HCT116 (cell line): ENCODE results near the gene MINK1. TPM values are rescaled to one million over a fixed set of nuclear protein-coding genes. Genes with fewer than 3 reads are reported as not detected.

ENCODE experiments used
- ATAC-seq: fragments of 200-7000 bp; cut with Tn5 transposase; 2 replicates; pipeline ENCODE4 v1.9.1; 2020; ENCODE audit warnings: mild to moderate bottlenecking, moderate library complexity
- BruUV-seq: library from RNA; stranded (reverse); fragments of 400-500 nt; replicated peaks from 2 replicates; lab custom pipeline; 2021; lab: Mats Ljungman, UMichigan
- CTCF ChIA-PET: fragments of 300-600 bp; sonication (Branson Sonifier 250); formaldehyde crosslinking; loops from one replicate; lab custom pipeline; 2021; ENCODE audit warnings: antibody characterized with exemption; lab: Charles Lee
- POLR2A ChIA-PET: fragments of 300-600, 350-600 bp; sonication (Branson Sonifier 250); formaldehyde crosslinking; loops from one replicate; lab custom pipeline; 2021; ENCODE audit warnings: antibody characterized with exemption; lab: Charles Lee
- RAD21 ChIA-PET, 2 experiments: fragments of 300-600 bp; sonication (Branson Sonifier 250); formaldehyde crosslinking; loops; one replicate each; lab custom pipeline; 2023; ENCODE audit warnings: low total read pairs in 2 of 2; ENCODE audit not compliant: uncharacterized antibody in 2 of 2, unreplicated experiment in 2 of 2, low non-redundant PET in 1 of 2; lab: Charles Lee
- DNase-seq: peaks from one replicate; pipeline ENCODE4 v3.0.0-alpha.2; 2010; ENCODE audit warnings: low read depth, low spot score
- H2AFZ ChIP-seq: fragments of 200-600 bp; shearing (Covaris generic), sonication (generic); 2 replicates; pipeline ENCODE4 v1.6.1; 2017; ENCODE audit warnings: low read depth, mixed run types, mixed read lengths, antibody characterized with exemption, low read length; ENCODE audit not compliant: poor library complexity, severe bottlenecking
- H3K27ac ChIP-seq: 2 replicates; pipeline ENCODE4 v1.5.1; 2012; ENCODE audit warnings: low read depth, low read length
- H3K27me3 ChIP-seq: fragments of 200-600 bp; sonication (generic); 2 replicates; pipeline ENCODE4 v1.6.1; 2016; ENCODE audit warnings: mixed run types, low read length, mixed read lengths; ENCODE audit not compliant: insufficient read depth
- H3K36me3 ChIP-seq, 2 experiments: fragments of 200-500 bp in 1 of 2; fragments of 200-600 bp in 1 of 2; sonication (Bioruptor generic) in 1 of 2; sonication (generic) in 1 of 2; 2 replicates each; pipeline versions ENCODE4 v1.5.1 to v1.6.1; 2014 to 2016; ENCODE audit warnings: low read length in 2 of 2, inconsistent platforms in 1 of 2, mixed read lengths in 1 of 2, mixed run types in 1 of 2; ENCODE audit not compliant: insufficient read depth in 2 of 2, control insufficient read depth in 1 of 2
- H3K4me1 ChIP-seq, 2 experiments: fragments of 200-600 bp in 1 of 2; sonication (generic) in 1 of 2; 2 replicates each; pipeline versions ENCODE4 v1.5.1 to v1.6.1; 2012 to 2017; ENCODE audit warnings: low read length in 2 of 2, inconsistent platforms in 1 of 2, mild to moderate bottlenecking in 1 of 2, mixed read lengths in 1 of 2, mixed run types in 1 of 2, moderate library complexity in 1 of 2; ENCODE audit not compliant: insufficient read depth in 2 of 2, control insufficient read depth in 1 of 2
- H3K4me2 ChIP-seq: fragments of 200-600 bp; sonication (generic); 2 replicates; pipeline ENCODE4 v1.6.1; 2017; ENCODE audit warnings: mixed run types, low read length, mixed read lengths
- H3K4me3 ChIP-seq, 2 experiments: fragments of 200-600 bp in 1 of 2; sonication (generic) in 1 of 2; replicated peaks in 1 of 2; 2 replicates each; pipeline ENCODE4 v1.5.1; 2011 to 2016; ENCODE audit warnings: low read length in 2 of 2, control low read depth in 1 of 2, low read depth in 1 of 2, mild to moderate bottlenecking in 1 of 2, mixed read lengths in 1 of 2, mixed run types in 1 of 2
- H3K79me2 ChIP-seq: fragments of 200-600 bp; sonication (generic); 2 replicates; pipeline ENCODE4 v1.6.1; 2017; ENCODE audit warnings: mild to moderate bottlenecking, mixed run types, low read length, moderate library complexity, mixed read lengths; ENCODE audit not compliant: insufficient read depth
- H3K9ac ChIP-seq: fragments of 200-600 bp; sonication (generic); 2 replicates; pipeline ENCODE4 v1.6.1; 2016; ENCODE audit warnings: low read length, mixed read lengths
- H3K9me2 ChIP-seq: fragments of 200-600 bp; sonication (generic), shearing (Covaris generic); 2 replicates; pipeline ENCODE4 v1.6.1; 2017; ENCODE audit warnings: mixed run types, mild to moderate bottlenecking, moderate library complexity; ENCODE audit not compliant: insufficient read depth
- H3K9me3 ChIP-seq, 2 experiments: fragments of 200-500 bp in 1 of 2; fragments of 200-600 bp in 1 of 2; sonication (Bioruptor generic) in 1 of 2; sonication (generic) in 1 of 2; 2 replicates each; pipeline ENCODE4 v1.6.1; 2014 to 2017; ENCODE audit warnings: low read length in 2 of 2, mixed read lengths in 2 of 2, inconsistent platforms in 1 of 2, low read depth in 1 of 2, mild to moderate bottlenecking in 1 of 2, mixed run types in 1 of 2, moderate library complexity in 1 of 2; ENCODE audit not compliant: control insufficient read depth in 1 of 2, insufficient read depth in 1 of 2
- H4K20me1 ChIP-seq: fragments of 200-600 bp; sonication (generic), shearing (Covaris generic); 2 replicates; pipeline ENCODE4 v1.6.1; 2017; ENCODE audit warnings: mixed run types, mild to moderate bottlenecking, moderate library complexity; ENCODE audit not compliant: insufficient read depth
- CEBPB ChIP-seq: IDR thresholded peaks from 2 replicates; pipeline ENCODE4 v1.6.1; 2012; ENCODE audit warnings: low read depth
- EZH2 ChIP-seq: fragments of 200-600 bp; sonication (generic); IDR thresholded peaks from 2 replicates; pipeline ENCODE4 v1.6.1; 2017; ENCODE audit warnings: antibody characterized with exemption, mixed run types
- POLR2A ChIP-seq: IDR thresholded peaks from 2 replicates; pipeline ENCODE4 v1.7.0; 2011; ENCODE audit warnings: borderline replicate concordance; ENCODE audit not compliant: insufficient read depth, insufficient read length; ENCODE audit errors: extremely low read depth
- POLR2AphosphoS5 ChIP-seq: IDR thresholded peaks from 2 replicates; pipeline ENCODE4 v1.6.1; 2011; ENCODE audit warnings: mild to moderate bottlenecking, low read depth, low read length, moderate library complexity
- SP1 ChIP-seq: IDR thresholded peaks from 2 replicates; pipeline ENCODE4 v1.6.1; 2012; ENCODE audit warnings: low read depth
- YY1 ChIP-seq: IDR thresholded peaks from 2 replicates; pipeline ENCODE4 v1.6.1; 2011; ENCODE audit warnings: low read length, low read depth, moderate library complexity, mild to moderate bottlenecking; ENCODE audit not compliant: insufficient replicate concordance; ENCODE audit errors: extremely low read depth
- ZNF274 ChIP-seq: fragments of 200-500 bp; sonication (Bioruptor generic); IDR thresholded peaks from 2 replicates; pipeline ENCODE4 v1.6.1; 2014; ENCODE audit warnings: mild to moderate bottlenecking, low read depth, low read length, inconsistent platforms
- intact Hi-C: fragments of 100-400 bp; cut with micrococcal nuclease; formaldehyde crosslinking; loops from 2 replicates; pipeline ENCODE4 v1.10.0; 2022
- total RNA-seq: library from RNA; stranded (reverse); gene quantifications from one replicate; pipeline ENCODE4 v1.2.1, GENCODE V29; 2021; ENCODE audit not compliant: unreplicated experiment
- TF ChIP-seq, protein P1 (sequence below): IDR thresholded peaks from 2 replicates; pipeline ENCODE4 v1.6.1; 2012
- TF ChIP-seq, protein P2 (sequence below): IDR thresholded peaks from 2 replicates; pipeline ENCODE4 v1.6.1; 2012
- TF ChIP-seq, protein P3 (sequence below): IDR thresholded peaks from 2 replicates; pipeline ENCODE4 v1.6.1; 2011; ENCODE audit warnings: mild to moderate bottlenecking, low read length, moderate library complexity; ENCODE audit not compliant: insufficient replicate concordance; ENCODE audit errors: extremely low read depth
- TF ChIP-seq, protein P4 (sequence below): IDR thresholded peaks from 2 replicates; pipeline ENCODE4 v1.6.1; 2012; ENCODE audit warnings: low read depth

MINK1 gene
- total RNA-seq, 1 experiment from 2014 or later = 85.2 TPM

DNA sequence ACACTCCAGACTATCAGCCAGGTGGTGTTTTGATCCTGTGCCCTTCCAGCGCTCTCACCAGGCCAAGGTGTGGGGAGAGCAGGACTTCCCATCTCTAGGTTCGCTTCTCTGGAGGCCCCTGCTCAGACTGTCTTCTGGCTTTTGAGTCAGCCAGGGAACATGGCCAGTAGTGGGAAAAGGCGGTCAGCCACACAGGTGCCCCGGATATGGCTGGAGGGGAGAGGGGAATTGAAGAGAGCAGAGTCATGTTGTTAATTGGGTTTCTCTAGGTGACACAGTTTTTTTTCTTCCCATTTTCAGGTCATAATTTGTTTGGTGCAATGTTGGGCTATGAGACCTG, 1.5 kb downstream of the MINK1 start:
- Histone ChIP-seq H3K9ac (peak overlapping the region; percentile 78), H3K9me3 (no peaks in the 10 kb centered on the region), H2AFZ (no peak overlapping the region), H3K27ac (peak overlapping the region; percentile 98; the same call in 1 of the 2 replicates), H4K20me1 (no peaks in the 10 kb centered on the region; the same call in 1 of the 2 replicates), H3K36me3 (peaks cover 3 to 13% of the 10 kb centered on the region in 2 experiments; a peak in 1 of 4 replicates), H3K4me1 (peaks cover 16 to 24% of the 10 kb centered on the region in 2 experiments), H3K27me3 (no peaks in the 10 kb centered on the region), H3K4me3 (peak overlapping the region; percentile 71 to 93), H3K9me2 (no peaks in the 10 kb centered on the region), H3K4me2 (peak overlapping the region; percentile 71), H3K79me2 (peaks cover 63% of the 10 kb centered on the region)
- ATAC-seq = no peak
- ChIA-PET POLR2A (no interaction called here), RAD21 (no interaction called here), CTCF (interaction anchor here (0.8 kb wide), 1 partner anchor 103 kb away, joined by 3 read pairs; the partner anchor contains the start of gene MED11)
- no peak for DNase-seq
- no TSS peak for BruUV-seq
- intact Hi-C loops = loop anchor here (10.0 kb wide), 1 partner anchor 50 kb away; no protein-coding TSS in a partner anchor
- no peak for TF ChIP-seq POLR2AphosphoS5
- no peak for TF ChIP-seq SP1
- TF ChIP-seq, protein P1, sequence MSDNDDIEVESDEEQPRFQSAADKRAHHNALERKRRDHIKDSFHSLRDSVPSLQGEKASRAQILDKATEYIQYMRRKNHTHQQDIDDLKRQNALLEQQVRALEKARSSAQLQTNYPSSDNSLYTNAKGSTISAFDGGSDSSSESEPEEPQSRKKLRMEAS = no peak
- TF ChIP-seq POLR2A = no peak
- no peak for TF ChIP-seq ZNF274
- TF ChIP-seq, protein P2, sequence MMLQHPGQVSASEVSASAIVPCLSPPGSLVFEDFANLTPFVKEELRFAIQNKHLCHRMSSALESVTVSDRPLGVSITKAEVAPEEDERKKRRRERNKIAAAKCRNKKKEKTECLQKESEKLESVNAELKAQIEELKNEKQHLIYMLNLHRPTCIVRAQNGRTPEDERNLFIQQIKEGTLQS = no peak
- TF ChIP-seq, protein P3, sequence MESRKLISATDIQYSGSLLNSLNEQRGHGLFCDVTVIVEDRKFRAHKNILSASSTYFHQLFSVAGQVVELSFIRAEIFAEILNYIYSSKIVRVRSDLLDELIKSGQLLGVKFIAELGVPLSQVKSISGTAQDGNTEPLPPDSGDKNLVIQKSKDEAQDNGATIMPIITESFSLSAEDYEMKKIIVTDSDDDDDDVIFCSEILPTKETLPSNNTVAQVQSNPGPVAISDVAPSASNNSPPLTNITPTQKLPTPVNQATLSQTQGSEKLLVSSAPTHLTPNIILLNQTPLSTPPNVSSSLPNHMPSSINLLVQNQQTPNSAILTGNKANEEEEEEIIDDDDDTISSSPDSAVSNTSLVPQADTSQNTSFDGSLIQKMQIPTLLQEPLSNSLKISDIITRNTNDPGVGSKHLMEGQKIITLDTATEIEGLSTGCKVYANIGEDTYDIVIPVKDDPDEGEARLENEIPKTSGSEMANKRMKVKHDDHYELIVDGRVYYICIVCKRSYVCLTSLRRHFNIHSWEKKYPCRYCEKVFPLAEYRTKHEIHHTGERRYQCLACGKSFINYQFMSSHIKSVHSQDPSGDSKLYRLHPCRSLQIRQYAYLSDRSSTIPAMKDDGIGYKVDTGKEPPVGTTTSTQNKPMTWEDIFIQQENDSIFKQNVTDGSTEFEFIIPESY = no peak
- TF ChIP-seq, protein P4, sequence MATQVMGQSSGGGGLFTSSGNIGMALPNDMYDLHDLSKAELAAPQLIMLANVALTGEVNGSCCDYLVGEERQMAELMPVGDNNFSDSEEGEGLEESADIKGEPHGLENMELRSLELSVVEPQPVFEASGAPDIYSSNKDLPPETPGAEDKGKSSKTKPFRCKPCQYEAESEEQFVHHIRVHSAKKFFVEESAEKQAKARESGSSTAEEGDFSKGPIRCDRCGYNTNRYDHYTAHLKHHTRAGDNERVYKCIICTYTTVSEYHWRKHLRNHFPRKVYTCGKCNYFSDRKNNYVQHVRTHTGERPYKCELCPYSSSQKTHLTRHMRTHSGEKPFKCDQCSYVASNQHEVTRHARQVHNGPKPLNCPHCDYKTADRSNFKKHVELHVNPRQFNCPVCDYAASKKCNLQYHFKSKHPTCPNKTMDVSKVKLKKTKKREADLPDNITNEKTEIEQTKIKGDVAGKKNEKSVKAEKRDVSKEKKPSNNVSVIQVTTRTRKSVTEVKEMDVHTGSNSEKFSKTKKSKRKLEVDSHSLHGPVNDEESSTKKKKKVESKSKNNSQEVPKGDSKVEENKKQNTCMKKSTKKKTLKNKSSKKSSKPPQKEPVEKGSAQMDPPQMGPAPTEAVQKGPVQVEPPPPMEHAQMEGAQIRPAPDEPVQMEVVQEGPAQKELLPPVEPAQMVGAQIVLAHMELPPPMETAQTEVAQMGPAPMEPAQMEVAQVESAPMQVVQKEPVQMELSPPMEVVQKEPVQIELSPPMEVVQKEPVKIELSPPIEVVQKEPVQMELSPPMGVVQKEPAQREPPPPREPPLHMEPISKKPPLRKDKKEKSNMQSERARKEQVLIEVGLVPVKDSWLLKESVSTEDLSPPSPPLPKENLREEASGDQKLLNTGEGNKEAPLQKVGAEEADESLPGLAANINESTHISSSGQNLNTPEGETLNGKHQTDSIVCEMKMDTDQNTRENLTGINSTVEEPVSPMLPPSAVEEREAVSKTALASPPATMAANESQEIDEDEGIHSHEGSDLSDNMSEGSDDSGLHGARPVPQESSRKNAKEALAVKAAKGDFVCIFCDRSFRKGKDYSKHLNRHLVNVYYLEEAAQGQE = no peak
- no peak for TF ChIP-seq EZH2
- no peak for TF ChIP-seq YY1
- no peak for TF ChIP-seq CEBPB
